GM10266 (cell line): Measurements from ENCODE around the gene BICDL2.

ENCODE experiments used
- DNase-seq: peaks from one replicate; pipeline ENCODE4 v3.0.0; 2012; ENCODE audit errors: extremely low spot score
- TF ChIP-seq, protein P1 (sequence below): IDR thresholded peaks from 2 replicates; pipeline ENCODE4 v1.5.1; 2012; ENCODE audit warnings: mild to moderate bottlenecking, low read depth; ENCODE audit not compliant: control insufficient read depth, insufficient read depth; ENCODE audit errors: missing control alignments

BICDL2 gene

GRCh38 chr16:3035972-3036725, 595 bp downstream of the BICDL2 start:
- TF ChIP-seq, protein P1, sequence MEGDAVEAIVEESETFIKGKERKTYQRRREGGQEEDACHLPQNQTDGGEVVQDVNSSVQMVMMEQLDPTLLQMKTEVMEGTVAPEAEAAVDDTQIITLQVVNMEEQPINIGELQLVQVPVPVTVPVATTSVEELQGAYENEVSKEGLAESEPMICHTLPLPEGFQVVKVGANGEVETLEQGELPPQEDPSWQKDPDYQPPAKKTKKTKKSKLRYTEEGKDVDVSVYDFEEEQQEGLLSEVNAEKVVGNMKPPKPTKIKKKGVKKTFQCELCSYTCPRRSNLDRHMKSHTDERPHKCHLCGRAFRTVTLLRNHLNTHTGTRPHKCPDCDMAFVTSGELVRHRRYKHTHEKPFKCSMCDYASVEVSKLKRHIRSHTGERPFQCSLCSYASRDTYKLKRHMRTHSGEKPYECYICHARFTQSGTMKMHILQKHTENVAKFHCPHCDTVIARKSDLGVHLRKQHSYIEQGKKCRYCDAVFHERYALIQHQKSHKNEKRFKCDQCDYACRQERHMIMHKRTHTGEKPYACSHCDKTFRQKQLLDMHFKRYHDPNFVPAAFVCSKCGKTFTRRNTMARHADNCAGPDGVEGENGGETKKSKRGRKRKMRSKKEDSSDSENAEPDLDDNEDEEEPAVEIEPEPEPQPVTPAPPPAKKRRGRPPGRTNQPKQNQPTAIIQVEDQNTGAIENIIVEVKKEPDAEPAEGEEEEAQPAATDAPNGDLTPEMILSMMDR = no peak
- DNase-seq = no peak

- TF ChIP-seq, protein P1 = no peak
- DNase-seq = no peak
Observed at GRCh38 chr16:3035289-3035971, 1.3 kb downstream of the BICDL2 start.

DNA sequence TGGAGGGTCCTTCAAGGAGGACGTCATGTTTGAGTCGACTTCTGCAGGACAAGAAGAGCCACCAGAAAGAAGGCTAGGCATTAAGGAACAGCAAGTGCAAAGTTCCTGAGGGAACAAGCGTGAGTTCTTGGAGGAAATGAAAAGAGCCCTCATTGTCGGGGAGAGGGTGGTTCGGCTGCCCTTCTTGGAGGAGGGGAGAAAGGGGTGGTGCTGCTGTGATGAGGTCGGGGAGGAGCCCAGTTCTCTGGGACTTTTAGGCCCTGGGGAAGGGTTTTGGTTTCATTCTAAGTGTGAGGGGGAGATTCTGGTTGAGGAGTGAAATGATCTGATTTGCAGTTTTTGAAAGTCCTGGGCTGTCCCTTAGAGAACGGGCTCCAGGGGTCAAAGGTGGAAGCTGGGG, 4.1 kb downstream of the BICDL2 start:
- TF ChIP-seq, protein P1 = no peak
- DNase-seq = no peak

DNA sequence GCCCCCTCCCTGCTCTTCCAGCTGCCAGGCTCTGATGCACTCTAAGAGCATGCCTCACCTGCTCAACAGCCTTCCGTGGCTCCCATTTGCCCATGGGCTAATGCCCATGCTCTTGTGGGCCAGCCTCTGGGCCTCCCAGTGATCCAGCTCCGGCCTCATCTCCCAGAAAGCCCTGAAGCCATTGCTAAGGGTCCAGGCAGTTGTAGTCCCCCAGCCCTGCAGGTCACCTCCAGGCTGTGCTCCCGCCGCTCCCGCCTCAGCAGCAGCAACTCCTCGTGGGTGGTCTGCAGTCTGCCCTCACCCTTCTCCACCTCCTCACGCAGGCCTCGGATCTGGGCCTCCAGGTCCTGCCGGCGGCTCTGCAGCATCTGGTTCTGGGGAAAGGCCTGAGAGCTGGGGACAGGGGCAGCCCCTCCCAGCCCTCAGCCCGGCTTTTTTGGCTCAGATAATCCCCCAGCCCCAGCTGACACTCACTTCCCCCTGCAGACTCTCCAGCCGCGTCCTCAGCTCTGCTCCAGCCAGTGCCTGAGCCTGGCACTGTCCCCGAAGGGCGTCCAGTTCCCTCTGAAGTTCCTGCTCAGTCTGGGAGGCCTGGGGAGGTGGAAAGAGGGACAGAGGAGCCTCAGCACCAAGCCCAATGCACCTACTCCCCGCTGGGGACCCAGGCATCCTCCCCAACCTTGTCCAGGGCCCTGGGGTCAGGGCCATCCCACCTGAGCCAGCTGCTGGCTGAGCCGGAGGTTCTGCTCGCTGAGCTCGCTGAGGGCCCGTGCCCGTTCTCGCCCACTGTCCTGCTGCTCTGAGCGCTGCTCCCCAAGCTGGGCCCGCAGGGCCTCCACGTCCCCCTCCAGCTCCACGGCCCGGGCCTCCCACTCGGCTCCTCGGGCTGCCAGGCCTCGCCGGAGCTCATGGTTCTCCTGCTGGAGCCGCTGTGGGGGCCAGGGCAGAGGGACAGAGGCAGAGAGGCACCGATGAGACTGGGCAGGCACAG, 6.2 kb downstream of the BICDL2 start:
- TF ChIP-seq, protein P1 = no peak
- DNase-seq = no peak

DNA sequence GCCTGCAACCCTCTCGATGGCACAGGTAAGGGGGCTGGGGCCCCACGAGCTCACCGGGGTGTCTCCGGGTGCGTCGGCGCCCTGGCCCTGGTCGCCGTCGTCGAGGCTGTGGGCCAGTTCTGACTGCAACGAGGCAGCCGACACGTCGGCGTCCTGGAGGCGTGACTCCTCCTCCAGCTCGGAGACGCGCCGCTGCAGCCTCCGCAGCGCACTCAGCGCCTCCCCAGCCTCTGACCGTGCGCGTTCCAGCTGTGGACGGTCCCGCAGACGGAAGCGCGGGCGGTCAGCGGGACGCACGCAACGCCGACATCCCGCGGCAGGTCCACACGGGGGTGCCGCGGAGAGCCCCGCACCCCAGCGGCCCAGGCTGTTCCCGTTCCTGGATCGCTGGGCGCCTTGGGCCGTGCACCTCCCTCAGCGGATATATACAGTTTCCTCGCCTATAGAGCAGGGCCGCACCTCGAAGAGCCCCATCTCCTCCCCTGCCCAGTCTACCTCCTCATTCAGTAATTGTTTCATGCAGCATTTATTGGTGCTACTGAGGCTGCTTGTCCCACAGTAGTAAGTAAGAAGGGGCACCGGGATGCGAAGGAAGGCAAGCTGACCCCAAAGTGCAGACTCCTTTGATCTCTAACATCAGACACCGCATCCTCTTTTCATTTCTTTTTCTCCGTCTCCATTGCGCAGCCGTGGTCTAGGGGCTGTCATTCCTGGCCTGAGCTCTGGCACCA, 7.1 kb downstream of the BICDL2 start:
- TF ChIP-seq, protein P1 = no peak

DNA sequence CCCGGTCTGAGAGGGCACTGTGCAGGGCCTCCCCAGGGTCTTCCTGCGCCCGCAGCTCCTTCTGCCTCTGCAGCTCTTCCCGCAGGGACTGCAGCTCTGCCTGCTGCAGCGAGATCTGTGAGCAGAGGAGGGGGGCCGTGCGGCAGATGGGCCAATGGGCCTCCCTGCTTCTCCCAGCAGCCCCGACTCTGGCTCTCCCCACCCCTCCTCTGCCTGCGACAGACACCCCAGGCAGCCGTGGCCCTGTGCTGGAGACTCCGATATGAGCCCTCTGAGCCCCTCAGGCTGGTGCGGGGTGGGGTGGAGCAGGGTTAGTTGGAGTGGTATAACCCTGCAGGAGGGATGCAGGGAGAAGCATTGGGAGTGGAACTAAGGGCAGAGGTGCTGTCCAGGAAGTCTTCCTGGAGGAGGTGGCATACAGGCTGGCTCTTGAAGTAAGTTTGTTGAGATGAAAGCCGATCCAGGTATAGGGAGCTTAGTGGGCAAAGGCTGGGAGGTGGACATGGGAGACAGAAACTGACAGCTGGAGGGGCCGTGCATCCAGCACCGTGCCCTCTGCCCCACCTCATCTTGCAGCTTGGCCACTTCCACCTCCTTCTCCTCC, 7.9 kb downstream of the BICDL2 start:
- DNase-seq = no peak
- TF ChIP-seq, protein P1 = no peak

More for the DNA sequence above, 7.1 kb downstream of the BICDL2 start:
- no peak for DNase-seq
